Spleen (tissue), 11 donors: ENCODE results near the gene BLID. TPM values are rescaled to one million over a fixed set of nuclear protein-coding genes. Genes with fewer than 3 reads are reported as not detected.

Experiments used
- DNase-seq: peaks from one replicate; pipeline ENCODE4 v3.0.0-alpha.2; 2020
- H3K27ac ChIP-seq, 8 donors: fragments of 200-600 bp; sonication (generic) in 7 of 8; 1 replicate in 4 of 8; 2 replicates in 4 of 8; pipeline versions ENCODE4 v1.5.0 to v1.8.0; 2016 to 2021; ENCODE audit warnings: inconsistent platforms in 4 of 8, mild to moderate bottlenecking in 4 of 8, moderate library complexity in 1 of 8
- H3K27me3 ChIP-seq, 7 donors: fragments of 200-600 bp; sonication (generic) in 6 of 7; replicated peaks in 1 of 7; 1 replicate in 4 of 7; 2 replicates in 3 of 7; pipeline versions ENCODE4 v1.5.0 to v1.8.0; 2016 to 2021; ENCODE audit warnings: inconsistent platforms in 3 of 7, mild to moderate bottlenecking in 1 of 7
- H3K36me3 ChIP-seq, 6 donors: fragments of 200-600 bp; sonication (generic) in 5 of 6; 1 replicate in 4 of 6; 2 replicates in 2 of 6; pipeline versions ENCODE4 v1.5.0 to v1.8.0; 2016 to 2021; ENCODE audit warnings: inconsistent platforms in 2 of 6
- H3K4me1 ChIP-seq, 6 donors: fragments of 200-600 bp; sonication (generic) in 5 of 6; 1 replicate in 3 of 6; 2 replicates in 3 of 6; pipeline versions ENCODE4 v1.5.0 to v1.8.0; 2016 to 2021; ENCODE audit warnings: inconsistent platforms in 3 of 6
- H3K4me3 ChIP-seq, 8 donors: fragments of 200-600 bp; sonication (generic) in 7 of 8; 1 replicate in 4 of 8; 2 replicates in 4 of 8; pipeline versions ENCODE4 v1.5.0 to v1.8.0; 2016 to 2021; ENCODE audit warnings: inconsistent platforms in 4 of 8, mild to moderate bottlenecking in 4 of 8, moderate library complexity in 2 of 8
- H3K9me3 ChIP-seq, 8 donors: fragments of 200-600 bp; sonication (generic) in 7 of 8; 1 replicate in 4 of 8; 2 replicates in 4 of 8; pipeline versions ENCODE4 v1.5.0 to v1.8.0; 2016 to 2021; ENCODE audit warnings: inconsistent platforms in 4 of 8
- CTCF ChIP-seq, 11 experiments: fragments of 200-600 bp in 7 of 11; fragments of 450-650 bp in 4 of 11; sonication (generic) in 4 of 11; IDR thresholded peaks in 8 of 11; conservative IDR thresholded peaks in 3 of 11; 1 replicate in 7 of 11; 2 replicates in 4 of 11; pipeline versions ENCODE4 v1.4.0 to v1.8.0; 2016 to 2021; ENCODE audit warnings: antibody characterized with exemption in 11 of 11, inconsistent platforms in 4 of 11, mild to moderate bottlenecking in 1 of 11
- POLR2A ChIP-seq, 3 donors: fragments of 450-650 bp; IDR thresholded peaks; one replicate each; pipeline ENCODE4 v1.5.1; 2017; ENCODE audit warnings: antibody characterized with exemption in 3 of 3, mild to moderate bottlenecking in 1 of 3
- POLR2AphosphoS5 ChIP-seq, 3 donors: sonication (generic); formaldehyde crosslinking; IDR thresholded peaks; one replicate each; pipeline ENCODE4 v1.5.1; 2017; ENCODE audit warnings: antibody characterized with exemption in 3 of 3
- WGBS, 5 donors: extraction: QIAGEN DNeasy Blood & Tissue Kit in 3 of 5; methylation state at CpG; one replicate each; pipeline versions ENCODE4 v1.1.5 to v1.1.7; 2013 to 2018; 5-methylcytosine and 5-hydroxymethylcytosine counted together
- intact Hi-C: fragments of 100-400 bp; cut with DNase I; formaldehyde crosslinking; loops from one replicate; pipeline ENCODE4 v1.15.0; 2023; ENCODE audit warnings: low total_unique reads
- polyA plus RNA-seq, 3 donors: library from polyadenylated mRNA; stranded (reverse); fragments of 200-250 nt; gene quantifications; one replicate each; pipeline ENCODE4 v1.2.1, GENCODE V29; 2013
- total RNA-seq, 7 donors: library from RNA; depleted of rRNA in 3 of 7; stranded (reverse); fragments of >200 nt in 3 of 7; fragmentation: NEBNext Ultra II Directional in 4 of 7; extraction: Animal tissue kit (Norgen Biotek cat#: 25700) in 4 of 7; gene quantifications; one replicate each; pipeline versions ENCODE4 v1.1.0 to v1.2.1, GENCODE V29; 2016 to 2021
- donor health status: healthy with polysubstance abuse.
- donor health status: DM: no; HTN: no; CAD: no; lungs with moderate emphysema.
- donor health status: DM: no; HTN: no; CAD: no.
- donor health status: Bipolar disorder and iron deficiency.
- donor health status: healthy.
- donor health status: DM: no; HTN: no; CAD: no.
- donor health status: DM: yes; HTN: yes; CAD: no.

BLID gene
- total and polyA plus RNA-seq, 10 donors = 0.61 to 0.64 TPM; not detected in 8

GRCh38 chr11:122154227-122154626 lies 38.2 kb upstream of the BLID start:
- Histone ChIP-seq H3K36me3 (no peaks in the 10 kb centered on the region), H3K27ac (no peak overlapping the region), H3K27me3 (no peaks in the 10 kb centered on the region), H3K4me3 (no peak overlapping the region), H3K4me1 (peaks cover 0 to 12% (median 5%) of the 10 kb centered on the region in 6 donors), H3K9me3 (no peaks in the 10 kb centered on the region)
- intact Hi-C loops = no loop called here
- TF ChIP-seq POLR2AphosphoS5 (IDR thresholded peaks at IDR 0.05) (no peak), POLR2A (IDR thresholded peaks at IDR 0.05) (no peak)
- DNase-seq = no peak
- WGBS, 5 donors = 87 to 90% (median 88%) methylated on average over 6 of the region's 6 CpGs

- Histone ChIP-seq H3K4me3 (no peak overlapping the region), H3K36me3 (no peaks in the 10 kb centered on the region), H3K27me3 (no peaks in the 10 kb centered on the region), H3K9me3 (no peaks in the 10 kb centered on the region), H3K27ac (no peak overlapping the region), H3K4me1 (peaks cover 0 to 12% (median 4%) of the 10 kb centered on the region in 6 donors)
- intact Hi-C loops = no loop called here
- no peak for TF ChIP-seq CTCF (IDR thresholded peaks at IDR 0.05 in 8 of 11, conservative IDR thresholded peaks at IDR 0.05 in 3 of 11)
- TF ChIP-seq POLR2AphosphoS5 (IDR thresholded peaks at IDR 0.05) = no peak
- no peak for TF ChIP-seq POLR2A (IDR thresholded peaks at IDR 0.05)
- WGBS, 5 donors = 31 to 55% (median 46%) methylated on average over 2 of the region's 2 CpGs
- DNase-seq = no peak
These were observed 37.7 kb upstream of the BLID start for GRCh38 chr11:122153746-122154145.

- Histone ChIP-seq H3K4me1 (no peaks in the 10 kb centered on the region), H3K9me3 (no peaks in the 10 kb centered on the region), H3K36me3 (no peaks in the 10 kb centered on the region), H3K27me3 (no peaks in the 10 kb centered on the region), H3K4me3 (no peak overlapping the region), H3K27ac (no peak overlapping the region)
- intact Hi-C loops = no loop called here
- 56 to 90% (median 77%) methylated on average over 5 of the region's 5 CpGs for WGBS, 5 donors
- TF ChIP-seq POLR2AphosphoS5 (IDR thresholded peaks at IDR 0.05) (no peak), CTCF (IDR thresholded peaks at IDR 0.05 in 8 of 11, conservative IDR thresholded peaks at IDR 0.05 in 3 of 11) (no peak), POLR2A (IDR thresholded peaks at IDR 0.05) (no peak)
- no peak for DNase-seq
These were observed 34.5 kb upstream of the BLID start for GRCh38 chr11:122150216-122151124.

GRCh38 chr11:122149202-122149601 lies 33.2 kb upstream of the BLID start:
- Histone ChIP-seq H3K27me3 (no peaks in the 10 kb centered on the region), H3K36me3 (no peaks in the 10 kb centered on the region), H3K27ac (no peak overlapping the region), H3K4me3 (no peak overlapping the region), H3K9me3 (no peaks in the 10 kb centered on the region), H3K4me1 (no peaks in the 10 kb centered on the region)
- TF ChIP-seq POLR2AphosphoS5 (IDR thresholded peaks at IDR 0.05) = no peak
- no peak for TF ChIP-seq CTCF (IDR thresholded peaks at IDR 0.05 in 8 of 11, conservative IDR thresholded peaks at IDR 0.05 in 3 of 11)
- TF ChIP-seq POLR2A (IDR thresholded peaks at IDR 0.05) = no peak
- 77 to 88% (median 84%) methylated on average over 4 of the region's 4 CpGs for WGBS, 5 donors
- intact Hi-C loops = no loop called here
- no peak for DNase-seq
